ENCODE measurements around the gene KMT2D. TPM values are rescaled to one million over a fixed set of nuclear protein-coding genes. Genes with fewer than 3 reads are reported as not detected.

Gene KMT2D
- total and polyA plus RNA-seq, 2 donors (not counting 3 experiments of a cell fraction or from before 2014, with no cell fraction given), result 15.1 to 120 TPM

GRCh38 chr12:49044660-49045059 is 15.9 kb downstream of the KMT2D start:
- Histone ChIP-seq H4K20me1 (replicated peaks; ENCODE audit: control insufficient read depth, extremely low read depth, insufficient read depth, low read length) (no peaks in the 10 kb centered on the region), H3K9me1 (replicated peaks; ENCODE audit: control insufficient read depth, extremely low read depth, insufficient read depth, low read length) (no peaks in the 10 kb centered on the region), H3K4me3 (replicated peaks in 1 of 3; ENCODE audit: insufficient read depth in 1 of 3, low read depth in 1 of 3, low read length in 3 of 3) (no peak overlapping the region), H3K79me2 (ENCODE audit: control insufficient read depth, insufficient read depth, low read length) (peaks cover 4% of the 10 kb centered on the region), H3K9me3 (replicated peaks; ENCODE audit: control insufficient read depth, insufficient read depth, low read length) (no peaks in the 10 kb centered on the region), H2AFZ (ENCODE audit: low read depth, low read length) (no peak overlapping the region), H3K4me2 (ENCODE audit: insufficient read depth, low read length) (no peak overlapping the region), H3K27me3 (ENCODE audit: control insufficient read depth in 2 of 2, insufficient read depth in 2 of 2, low read length in 2 of 2) (no peaks in the 10 kb centered on the region), H3K9ac (replicated peaks; ENCODE audit: extremely low read depth, insufficient read depth, low read length) (no peak overlapping the region), H3K27ac (ENCODE audit: insufficient read depth, low read depth, low read length) (no peak overlapping the region), H3K4me1 (ENCODE audit: control insufficient read depth, extremely low read depth, insufficient read depth, low read length) (peaks cover under 1% of the 10 kb centered on the region), H3K36me3 (ENCODE audit: control insufficient read depth in 2 of 2, extremely low read depth in 1 of 2, insufficient read depth in 2 of 2, low read length in 2 of 2) (peaks cover 47 to 84% of the 10 kb centered on the region in 2 experiments)
- intact Hi-C loops (cut with micrococcal nuclease), result no loop called here
- ChIA-PET CTCF (interaction anchor here (1.5 to 2.0 kb wide), 5 partner anchors 10 to 48 kb away, joined by 7 to 12 read pairs (median 8); no protein-coding TSS in a partner anchor), POLR2A (no interaction called here)
- DNase-seq (ENCODE audit: low read depth, low spot score) (no peak), FAIRE-seq (no peak)
- no peak for TF ChIP-seq POLR2AphosphoS5 (IDR thresholded peaks at IDR 0.05; ENCODE audit: insufficient read depth, low read depth, low read length)
- TF ChIP-seq CTCF (IDR thresholded peaks at IDR 0.05; ENCODE audit: extremely low read depth in 1 of 2, insufficient read depth in 1 of 2, low read depth in 1 of 2, low read length in 2 of 2), result no peak
- no peak for TF ChIP-seq FOS (IDR thresholded peaks at IDR 0.05; ENCODE audit: borderline replicate concordance, insufficient read depth, low read length)
- TF ChIP-seq GATA2 (IDR thresholded peaks at IDR 0.05; ENCODE audit: insufficient read depth, insufficient read length, low read depth, low read length), result no peak
- TF ChIP-seq POLR2A (IDR thresholded peaks at IDR 0.05; ENCODE audit: low read depth, low read length), result no peak
- no peak for TF ChIP-seq EZH2 (IDR thresholded peaks at IDR 0.05; ENCODE audit: borderline replicate concordance, low read depth, low read length, severe bottlenecking)
- no peak for TF ChIP-seq MAX (IDR thresholded peaks at IDR 0.05; ENCODE audit: insufficient read depth, insufficient read length)
- no peak for TF ChIP-seq JUN (IDR thresholded peaks at IDR 0.05; ENCODE audit: borderline replicate concordance, insufficient read depth, insufficient read length, low read depth)
- TF ChIP-seq MYC (IDR thresholded peaks at IDR 0.05; ENCODE audit: low read depth, low read length), result no peak
- dilution Hi-C loops (cut with MboI; ENCODE audit: extremely low pct_ligation_motif_present, low sequenced_read_pairs), result no loop called here
- BruUV-seq (replicated peaks), result no TSS peak

All from endothelial cell of umbilical vein (primary cell).